ENCODE measurements around the gene MAU2. TPM values are rescaled to one million over a fixed set of nuclear protein-coding genes. Genes with fewer than 3 reads are reported as not detected.

Gene MAU2
- total and polyA plus RNA-seq, 11 donors = 15.7 to 46.4 (median 29.0) TPM

DNA sequence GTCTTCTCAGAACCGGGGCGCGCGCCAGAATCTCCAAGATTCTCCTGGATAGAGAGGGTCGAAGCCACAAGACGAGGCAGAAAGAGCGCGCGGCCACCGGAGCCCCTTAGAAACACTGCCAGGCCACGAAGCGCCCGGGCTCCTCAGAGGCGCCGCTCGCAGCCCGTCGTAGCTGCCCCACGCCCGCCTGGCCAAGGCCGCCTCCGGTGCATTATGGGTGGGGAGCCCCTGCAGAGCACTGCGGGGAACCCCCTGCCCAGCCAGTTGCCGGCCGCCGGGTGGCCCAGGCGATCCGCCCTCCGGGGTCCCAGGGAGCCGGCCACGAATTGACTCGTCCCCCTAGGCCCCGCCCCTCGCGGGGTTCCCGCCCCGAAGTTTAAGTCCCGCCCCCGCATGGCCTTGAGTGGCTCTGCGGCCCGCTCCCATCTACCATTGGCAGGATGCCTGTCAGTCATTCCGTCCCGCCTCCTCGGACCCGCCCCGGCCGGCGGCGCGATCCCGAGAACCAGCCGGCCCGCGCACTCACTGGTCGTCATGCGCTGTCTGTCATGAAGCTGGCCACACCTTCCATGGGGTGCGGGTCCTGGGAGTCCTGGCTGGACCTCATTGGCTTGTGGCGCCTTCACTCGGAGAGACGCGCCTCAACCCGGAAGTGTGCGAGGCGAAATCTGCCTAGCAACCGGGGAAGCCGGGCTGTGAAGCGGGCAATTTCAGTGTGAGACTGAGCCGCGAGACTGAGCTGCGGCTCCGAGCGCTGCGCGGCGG is 64.7 kb downstream of the MAU2 start:
- ATAC-seq = peak; percentile 98 to 99 (median 99)
- intact Hi-C loops (cut with DNase I) = loop anchor here in 2 of 10 donors (1.0 to 5.0 kb wide), 2 partner anchors 20 to 102 kb away; partner anchors contain the start of gene GATAD2A (in 1 of the 2)
- Histone ChIP-seq H3K4me1 (peaks cover 7 to 66% (median 41%) of the 10 kb centered on the region in 12 donors), H3K9me3 (no peaks in the 10 kb centered on the region), H3K4me3 (peak overlapping the region; percentile 36 to 97 (median 88)), H3K27ac (peak overlapping the region; percentile 14 to 90 (median 85)), H3K36me3 (peaks cover 0 to 3% (median 0%) of the 10 kb centered on the region in 9 donors), H3K27me3 (no peaks in the 10 kb centered on the region)
- DNase-seq = peak; percentile 100
- TF ChIP-seq, protein P1, sequence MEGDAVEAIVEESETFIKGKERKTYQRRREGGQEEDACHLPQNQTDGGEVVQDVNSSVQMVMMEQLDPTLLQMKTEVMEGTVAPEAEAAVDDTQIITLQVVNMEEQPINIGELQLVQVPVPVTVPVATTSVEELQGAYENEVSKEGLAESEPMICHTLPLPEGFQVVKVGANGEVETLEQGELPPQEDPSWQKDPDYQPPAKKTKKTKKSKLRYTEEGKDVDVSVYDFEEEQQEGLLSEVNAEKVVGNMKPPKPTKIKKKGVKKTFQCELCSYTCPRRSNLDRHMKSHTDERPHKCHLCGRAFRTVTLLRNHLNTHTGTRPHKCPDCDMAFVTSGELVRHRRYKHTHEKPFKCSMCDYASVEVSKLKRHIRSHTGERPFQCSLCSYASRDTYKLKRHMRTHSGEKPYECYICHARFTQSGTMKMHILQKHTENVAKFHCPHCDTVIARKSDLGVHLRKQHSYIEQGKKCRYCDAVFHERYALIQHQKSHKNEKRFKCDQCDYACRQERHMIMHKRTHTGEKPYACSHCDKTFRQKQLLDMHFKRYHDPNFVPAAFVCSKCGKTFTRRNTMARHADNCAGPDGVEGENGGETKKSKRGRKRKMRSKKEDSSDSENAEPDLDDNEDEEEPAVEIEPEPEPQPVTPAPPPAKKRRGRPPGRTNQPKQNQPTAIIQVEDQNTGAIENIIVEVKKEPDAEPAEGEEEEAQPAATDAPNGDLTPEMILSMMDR (IDR thresholded peaks at IDR 0.05) = peak in 8 of 12 donors; percentile 6 to 49 (median 28)
- TF ChIP-seq POLR2A (IDR thresholded peaks at IDR 0.05) = peak in 1 of 2 donors; percentile 80
- 0 to 1% (median 0%) methylated on average over 21 to 75 of the region's 75 CpGs for WGBS, 4 donors

GRCh38 chr19:19385896-19386869 is 65.6 kb downstream of the MAU2 start:
- Histone ChIP-seq H3K4me3 (peak overlapping the region; percentile 68 to 97 (median 88)), H3K9me3 (no peaks in the 10 kb centered on the region), H3K4me1 (peaks cover 7 to 67% (median 46%) of the 10 kb centered on the region in 12 donors), H3K36me3 (peaks cover 0 to 5% (median 0%) of the 10 kb centered on the region in 9 donors), H3K27ac (peak overlapping the region in 11 of 12 donors; percentile 71 to 90 (median 84)), H3K27me3 (no peaks in the 10 kb centered on the region)
- WGBS, 4 donors = 2 to 8% (median 3%) methylated on average over 25 to 75 of the region's 75 CpGs
- intact Hi-C loops (cut with DNase I) = loop anchor here in 2 of 10 donors (1.0 to 5.0 kb wide), 2 partner anchors 19 to 101 kb away; partner anchors contain the start of gene GATAD2A (in 1 of the 2)
- TF ChIP-seq POLR2A (IDR thresholded peaks at IDR 0.05) = no peak
- TF ChIP-seq, protein P1 (IDR thresholded peaks at IDR 0.05) = peak in 2 of 12 donors; percentile 16 to 20
- ATAC-seq (no peak), DNase-seq (peak in 1 of 5 donors; percentile 55)

DNA sequence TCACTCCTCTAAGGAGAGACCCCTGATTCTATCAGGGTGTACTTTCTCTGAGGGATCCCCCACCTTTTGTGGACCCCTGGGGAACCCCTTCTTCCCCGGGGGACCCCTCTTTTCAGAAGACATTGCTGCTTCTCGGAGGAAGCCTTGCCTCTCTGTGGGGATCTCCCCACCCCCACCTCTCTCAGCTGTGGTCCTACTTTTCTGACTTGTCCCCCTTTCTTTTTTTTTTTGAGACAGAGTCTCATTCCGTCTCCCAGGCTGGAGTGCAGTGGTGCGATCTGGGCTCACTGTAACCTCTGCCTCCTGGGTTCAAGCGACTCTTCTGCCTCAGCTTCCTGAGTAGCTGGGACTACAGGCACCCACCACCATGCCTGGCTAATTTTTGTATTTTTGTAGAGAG is 66.5 kb downstream of the MAU2 start:
- H3K27me3 ChIP-seq = no peaks in the 10 kb centered on the region
- H3K4me3 ChIP-seq = peak overlapping the region in 10 of 12 donors; percentile 68 to 97 (median 90)
- peaks cover 0 to 5% (median 0%) of the 10 kb centered on the region in 9 donors for H3K36me3 ChIP-seq
- ATAC-seq = no peak
- peaks cover 7 to 70% (median 54%) of the 10 kb centered on the region in 12 donors for H3K4me1 ChIP-seq
- DNase-seq = no peak
- 79 to 84% (median 81%) methylated on average over 5 of the region's 5 CpGs for WGBS, 4 donors
- H3K9me3 ChIP-seq = no peaks in the 10 kb centered on the region
- intact Hi-C loops (cut with DNase I) = loop anchor here in 1 of 10 donors (5.0 kb wide), 1 partner anchor 100 kb away; no protein-coding TSS in a partner anchor
- TF ChIP-seq, protein P1 (IDR thresholded peaks at IDR 0.05) = no peak
- no peak for TF ChIP-seq POLR2A (IDR thresholded peaks at IDR 0.05)
- H3K27ac ChIP-seq = peak overlapping the region in 9 of 12 donors; percentile 71 to 90 (median 83)
